Rectal smooth muscle tissue (tissue), 1 donor: ENCODE data around the gene TMEM214.

Source experiments
- H3K27ac ChIP-seq: one replicate; pipeline ENCODE4 v1.7.0; 2013; ENCODE audit warnings: low read depth, low read length, inconsistent platforms
- H3K27me3 ChIP-seq: one replicate; pipeline ENCODE4 v1.7.0; 2013; ENCODE audit warnings: low read length; ENCODE audit not compliant: control insufficient read depth, insufficient read depth
- H3K36me3 ChIP-seq: one replicate; pipeline ENCODE4 v1.7.0; 2013; ENCODE audit warnings: low read length; ENCODE audit not compliant: control insufficient read depth, insufficient read depth
- H3K4me1 ChIP-seq: one replicate; pipeline ENCODE4 v1.7.0; 2013; ENCODE audit warnings: low read length; ENCODE audit not compliant: control insufficient read depth, insufficient read depth
- H3K4me3 ChIP-seq: one replicate; pipeline ENCODE4 v1.7.0; 2013; ENCODE audit warnings: low read length
- H3K9ac ChIP-seq: one replicate; pipeline ENCODE4 v1.7.0; 2013; ENCODE audit warnings: low read length

Gene TMEM214

DNA sequence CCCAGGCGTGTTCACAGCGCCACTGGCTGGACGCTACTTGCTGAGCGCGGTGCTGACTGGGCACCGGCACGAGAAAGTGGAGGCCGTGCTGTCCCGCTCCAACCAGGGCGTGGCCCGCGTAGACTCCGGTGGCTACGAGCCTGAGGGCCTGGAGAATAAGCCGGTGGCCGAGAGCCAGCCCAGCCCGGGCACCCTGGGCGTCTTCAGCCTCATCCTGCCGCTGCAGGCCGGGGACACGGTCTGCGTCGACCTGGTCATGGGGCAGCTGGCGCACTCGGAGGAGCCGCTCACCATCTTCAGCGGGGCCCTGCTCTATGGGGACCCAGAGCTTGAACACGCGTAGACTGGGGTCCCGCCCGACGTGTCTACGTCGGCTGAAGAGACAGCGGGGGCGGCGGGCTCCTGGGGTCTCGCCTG lies 52.9 kb downstream of the TMEM214 start:
- Histone ChIP-seq H3K4me1 (peaks cover 29% of the 10 kb centered on the region), H3K36me3 (no peaks in the 10 kb centered on the region), H3K9ac (no peak overlapping the region), H3K27ac (peak overlapping the region; percentile 90), H3K4me3 (peak overlapping the region; percentile 60), H3K27me3 (no peaks in the 10 kb centered on the region)

- Histone ChIP-seq H3K4me1 (peaks cover 27% of the 10 kb centered on the region), H3K36me3 (no peaks in the 10 kb centered on the region), H3K4me3 (peak overlapping the region; percentile 79), H3K9ac (peak overlapping the region; percentile 38), H3K27ac (peak overlapping the region; percentile 90), H3K27me3 (no peaks in the 10 kb centered on the region)
These were observed 53.4 kb downstream of the TMEM214 start for GRCh38 chr2:27086090-27086723.

DNA sequence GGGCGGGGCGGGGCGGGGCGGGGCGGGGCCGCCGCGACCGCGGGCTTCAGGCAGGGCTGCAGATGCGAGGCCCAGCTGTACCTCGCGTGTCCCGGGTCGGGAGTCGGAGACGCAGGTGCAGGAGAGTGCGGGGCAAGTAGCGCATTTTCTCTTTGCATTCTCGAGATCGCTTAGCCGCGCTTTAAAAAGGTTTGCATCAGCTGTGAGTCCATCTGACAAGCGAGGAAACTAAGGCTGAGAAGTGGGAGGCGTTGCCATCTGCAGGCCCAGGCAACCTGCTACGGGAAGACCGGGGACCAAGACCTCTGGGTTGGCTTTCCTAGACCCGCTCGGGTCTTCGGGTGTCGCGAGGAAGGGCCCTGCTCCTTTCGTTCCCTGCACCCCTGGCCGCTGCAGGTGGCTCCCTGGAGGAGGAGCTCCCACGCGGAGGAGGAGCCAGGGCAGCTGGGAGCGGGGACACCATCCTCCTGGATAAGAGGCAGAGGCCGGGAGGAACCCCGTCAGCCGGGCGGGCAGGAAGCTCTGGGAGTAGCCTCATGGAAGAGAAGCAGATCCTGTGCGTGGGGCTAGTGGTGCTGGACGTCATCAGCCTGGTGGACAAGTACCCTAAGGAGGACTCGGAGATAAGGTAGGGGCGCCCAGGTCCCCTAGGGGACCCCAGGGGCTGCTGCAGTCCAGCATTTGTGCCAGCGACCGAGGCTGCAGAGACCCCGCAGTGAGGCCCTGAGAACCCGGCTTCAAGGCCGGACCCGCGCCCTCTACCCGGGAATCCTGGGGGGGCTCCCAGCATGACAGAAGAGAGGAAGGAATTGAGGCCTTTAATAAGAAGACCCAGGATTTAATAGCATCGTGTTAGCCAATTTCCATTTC lies 54.2 kb downstream of the TMEM214 start, which contains the start of gene KHK:
TSS of gene KHK (plus strand) at position 49 of the 870 bp plus-strand sequence. CDS start at position 537, 488 bp downstream.
- Histone ChIP-seq H3K27ac (peak within 1 kb of the TSS; percentile 90), H3K27me3 (no peaks in the 10 kb centered on the region), H3K4me1 (peaks cover 20% of the 10 kb centered on the region), H3K4me3 (peak within 1 kb of the TSS; percentile 79), H3K9ac (peak within 1 kb of the TSS; percentile 38), H3K36me3 (no peaks in the 10 kb centered on the region)

- Histone ChIP-seq H3K4me1 (peaks cover 14% of the 10 kb centered on the region), H3K36me3 (no peaks in the 10 kb centered on the region), H3K27ac (no peak overlapping the region), H3K9ac (no peak overlapping the region), H3K27me3 (no peaks in the 10 kb centered on the region), H3K4me3 (no peak overlapping the region)
These were observed 55.2 kb downstream of the TMEM214 start for GRCh38 chr2:27087823-27088410.

- Histone ChIP-seq H3K9ac (no peak overlapping the region), H3K36me3 (no peaks in the 10 kb centered on the region), H3K4me1 (peaks cover 11% of the 10 kb centered on the region), H3K27ac (no peak overlapping the region), H3K4me3 (no peak overlapping the region), H3K27me3 (no peaks in the 10 kb centered on the region)
These were observed 55.9 kb downstream of the TMEM214 start for GRCh38 chr2:27088634-27089033.

- Histone ChIP-seq H3K4me3 (no peak overlapping the region), H3K36me3 (no peaks in the 10 kb centered on the region), H3K9ac (no peak overlapping the region), H3K4me1 (peaks cover 10% of the 10 kb centered on the region), H3K27ac (no peak overlapping the region), H3K27me3 (no peaks in the 10 kb centered on the region)
These were observed 56.6 kb downstream of the TMEM214 start for GRCh38 chr2:27089111-27089954.
